Spleen (tissue), 11 donors: Measurements from ENCODE around the gene RNF111. TPM values are rescaled to one million over a fixed set of nuclear protein-coding genes. Genes with fewer than 3 reads are reported as not detected.

Experiments used
- DNase-seq: peaks from one replicate; pipeline ENCODE4 v3.0.0-alpha.2; 2020
- H3K27ac ChIP-seq, 8 donors: fragments of 200-600 bp; sonication (generic) in 7 of 8; 1 replicate in 4 of 8; 2 replicates in 4 of 8; pipeline versions ENCODE4 v1.5.0 to v1.8.0; 2016 to 2021; ENCODE audit warnings: inconsistent platforms in 4 of 8, mild to moderate bottlenecking in 4 of 8, moderate library complexity in 1 of 8
- H3K27me3 ChIP-seq, 7 donors: fragments of 200-600 bp; sonication (generic) in 6 of 7; replicated peaks in 1 of 7; 1 replicate in 4 of 7; 2 replicates in 3 of 7; pipeline versions ENCODE4 v1.5.0 to v1.8.0; 2016 to 2021; ENCODE audit warnings: inconsistent platforms in 3 of 7, mild to moderate bottlenecking in 1 of 7
- H3K36me3 ChIP-seq, 6 donors: fragments of 200-600 bp; sonication (generic) in 5 of 6; 1 replicate in 4 of 6; 2 replicates in 2 of 6; pipeline versions ENCODE4 v1.5.0 to v1.8.0; 2016 to 2021; ENCODE audit warnings: inconsistent platforms in 2 of 6
- H3K4me1 ChIP-seq, 6 donors: fragments of 200-600 bp; sonication (generic) in 5 of 6; 1 replicate in 3 of 6; 2 replicates in 3 of 6; pipeline versions ENCODE4 v1.5.0 to v1.8.0; 2016 to 2021; ENCODE audit warnings: inconsistent platforms in 3 of 6
- H3K4me3 ChIP-seq, 8 donors: fragments of 200-600 bp; sonication (generic) in 7 of 8; 1 replicate in 4 of 8; 2 replicates in 4 of 8; pipeline versions ENCODE4 v1.5.0 to v1.8.0; 2016 to 2021; ENCODE audit warnings: inconsistent platforms in 4 of 8, mild to moderate bottlenecking in 4 of 8, moderate library complexity in 2 of 8
- H3K9me3 ChIP-seq, 8 donors: fragments of 200-600 bp; sonication (generic) in 7 of 8; 1 replicate in 4 of 8; 2 replicates in 4 of 8; pipeline versions ENCODE4 v1.5.0 to v1.8.0; 2016 to 2021; ENCODE audit warnings: inconsistent platforms in 4 of 8
- CTCF ChIP-seq, 11 experiments: fragments of 200-600 bp in 7 of 11; fragments of 450-650 bp in 4 of 11; sonication (generic) in 4 of 11; IDR thresholded peaks in 8 of 11; conservative IDR thresholded peaks in 3 of 11; 1 replicate in 7 of 11; 2 replicates in 4 of 11; pipeline versions ENCODE4 v1.4.0 to v1.8.0; 2016 to 2021; ENCODE audit warnings: antibody characterized with exemption in 11 of 11, inconsistent platforms in 4 of 11, mild to moderate bottlenecking in 1 of 11
- POLR2A ChIP-seq, 3 donors: fragments of 450-650 bp; IDR thresholded peaks; one replicate each; pipeline ENCODE4 v1.5.1; 2017; ENCODE audit warnings: antibody characterized with exemption in 3 of 3, mild to moderate bottlenecking in 1 of 3
- POLR2AphosphoS5 ChIP-seq, 3 donors: sonication (generic); formaldehyde crosslinking; IDR thresholded peaks; one replicate each; pipeline ENCODE4 v1.5.1; 2017; ENCODE audit warnings: antibody characterized with exemption in 3 of 3
- WGBS, 5 donors: extraction: QIAGEN DNeasy Blood & Tissue Kit in 3 of 5; methylation state at CpG; one replicate each; pipeline versions ENCODE4 v1.1.5 to v1.1.7; 2013 to 2018; 5-methylcytosine and 5-hydroxymethylcytosine counted together
- intact Hi-C: fragments of 100-400 bp; cut with DNase I; formaldehyde crosslinking; loops from one replicate; pipeline ENCODE4 v1.15.0; 2023; ENCODE audit warnings: low total_unique reads
- polyA plus RNA-seq, 3 donors: library from polyadenylated mRNA; stranded (reverse); fragments of 200-250 nt; gene quantifications; one replicate each; pipeline ENCODE4 v1.2.1, GENCODE V29; 2013
- total RNA-seq, 7 donors: library from RNA; depleted of rRNA in 3 of 7; stranded (reverse); fragments of >200 nt in 3 of 7; fragmentation: NEBNext Ultra II Directional in 4 of 7; extraction: Animal tissue kit (Norgen Biotek cat#: 25700) in 4 of 7; gene quantifications; one replicate each; pipeline versions ENCODE4 v1.1.0 to v1.2.1, GENCODE V29; 2016 to 2021
- donor health status: healthy with polysubstance abuse.
- donor health status: DM: no; HTN: no; CAD: no; lungs with moderate emphysema.
- donor health status: DM: no; HTN: no; CAD: no.
- donor health status: Bipolar disorder and iron deficiency.
- donor health status: healthy.
- donor health status: DM: no; HTN: no; CAD: no.
- donor health status: DM: yes; HTN: yes; CAD: no.

RNF111 gene
- total and polyA plus RNA-seq, 10 donors, result 10.5 to 68.2 (median 41.1) TPM

GRCh38 chr15:59053482-59053881, 66.0 kb downstream of the RNF111 start:
- H3K4me3 ChIP-seq, result no peak overlapping the region
- 70 to 82% (median 81%) methylated on average over 2 of the region's 2 CpGs for WGBS, 5 donors
- no peaks in the 10 kb centered on the region for H3K27me3 ChIP-seq
- no peaks in the 10 kb centered on the region for H3K9me3 ChIP-seq
- no peak overlapping the region for H3K27ac ChIP-seq
- H3K4me1 ChIP-seq, result peaks cover 0 to 18% (median 8%) of the 10 kb centered on the region in 6 donors
- peaks cover 0 to 83% (median 42%) of the 10 kb centered on the region in 6 donors for H3K36me3 ChIP-seq
- no peak for TF ChIP-seq CTCF (IDR thresholded peaks at IDR 0.05 in 8 of 11, conservative IDR thresholded peaks at IDR 0.05 in 3 of 11)
- TF ChIP-seq POLR2A (IDR thresholded peaks at IDR 0.05), result no peak
- no peak for TF ChIP-seq POLR2AphosphoS5 (IDR thresholded peaks at IDR 0.05)
- intact Hi-C loops, result no loop called here
- DNase-seq, result no peak

- no peak for DNase-seq
- peaks cover 3 to 100% (median 83%) of the 10 kb centered on the region in 6 donors for H3K36me3 ChIP-seq
- WGBS, 5 donors, result 75 to 92% (median 87%) methylated on average over 2 of the region's 2 CpGs
- no peak overlapping the region for H3K27ac ChIP-seq
- TF ChIP-seq POLR2AphosphoS5 (IDR thresholded peaks at IDR 0.05), result no peak
- TF ChIP-seq CTCF (IDR thresholded peaks at IDR 0.05 in 8 of 11, conservative IDR thresholded peaks at IDR 0.05 in 3 of 11), result no peak
- TF ChIP-seq POLR2A (IDR thresholded peaks at IDR 0.05), result no peak
- no peaks in the 10 kb centered on the region for H3K27me3 ChIP-seq
- H3K9me3 ChIP-seq, result no peaks in the 10 kb centered on the region
- no peak overlapping the region for H3K4me3 ChIP-seq
- intact Hi-C loops, result no loop called here
- H3K4me1 ChIP-seq, result peaks cover 0 to 4% (median 0%) of the 10 kb centered on the region in 6 donors
Observed at GRCh38 chr15:59059076-59059597, 71.7 kb downstream of the RNF111 start.

GRCh38 chr15:59060348-59060747, 72.9 kb downstream of the RNF111 start:
- intact Hi-C loops, result no loop called here

More at GRCh38 chr15:59060348-59060747, 72.9 kb downstream of the RNF111 start:
- H3K4me3 ChIP-seq, result no peak overlapping the region
- H3K36me3 ChIP-seq, result peaks cover 3 to 100% (median 84%) of the 10 kb centered on the region in 6 donors
- no peak overlapping the region for H3K27ac ChIP-seq
- DNase-seq, result no peak
- H3K4me1 ChIP-seq, result peaks cover 0 to 4% (median 0%) of the 10 kb centered on the region in 6 donors
- TF ChIP-seq POLR2AphosphoS5 (IDR thresholded peaks at IDR 0.05) (no peak), POLR2A (IDR thresholded peaks at IDR 0.05) (no peak), CTCF (IDR thresholded peaks at IDR 0.05 in 8 of 11, conservative IDR thresholded peaks at IDR 0.05 in 3 of 11) (no peak)
- no peaks in the 10 kb centered on the region for H3K27me3 ChIP-seq
- no peaks in the 10 kb centered on the region for H3K9me3 ChIP-seq
- 87 to 93% (median 89%) methylated on average over 4 of the region's 4 CpGs for WGBS, 5 donors
